GM19372 (cell line): Measurements from ENCODE around the gene PSMD10.

Experiments used
- ATAC-seq: cut with Tn5 transposase; IDR thresholded peaks from one replicate; pipeline ENCODE4 v1.9.1; 2021; ENCODE audit warnings: mild to moderate bottlenecking, low read depth, moderate library complexity; ENCODE audit not compliant: unreplicated experiment

PSMD10 gene

GRCh38 chrX:108081110-108081509 is 10.2 kb downstream of the PSMD10 start:
- no peak for ATAC-seq

- ATAC-seq = no peak
Measured at GRCh38 chrX:108072746-108073145, 18.6 kb downstream of the PSMD10 start.

- ATAC-seq = no peak
Measured at GRCh38 chrX:108071578-108071977, 19.8 kb downstream of the PSMD10 start.

- no peak for ATAC-seq
Measured at GRCh38 chrX:108070891-108071290, 20.5 kb downstream of the PSMD10 start.

- no peak for ATAC-seq
Measured at GRCh38 chrX:108068121-108068520, 23.2 kb downstream of the PSMD10 start.

GRCh38 chrX:108064613-108065012 is 26.7 kb downstream of the PSMD10 start:
- ATAC-seq = no peak

- no peak for ATAC-seq
Measured at GRCh38 chrX:108064001-108064400, 27.3 kb downstream of the PSMD10 start.

GRCh38 chrX:108059801-108060200 is 31.5 kb downstream of the PSMD10 start:
- ATAC-seq = no peak

GRCh38 chrX:108055546-108055945 is 35.8 kb downstream of the PSMD10 start:
- ATAC-seq = no peak

GRCh38 chrX:108053218-108053617 is 38.1 kb downstream of the PSMD10 start:
- no peak for ATAC-seq

- no peak for ATAC-seq
Measured at GRCh38 chrX:108049649-108050048, 41.7 kb downstream of the PSMD10 start.

GRCh38 chrX:108044554-108045256 is 46.6 kb downstream of the PSMD10 start, which contains the start of gene VSIG1:
VSIG1 (plus strand) TSS chrX:108045065; CDS start chrX:108045131, 66 bp downstream.
- ATAC-seq = no peak

- ATAC-seq = no peak
Measured at GRCh38 chrX:108036298-108036973, 54.9 kb downstream of the PSMD10 start.

GRCh38 chrX:108034725-108035124 is 56.6 kb downstream of the PSMD10 start:
- no peak for ATAC-seq
